ENCODE data around the gene NME4.

The NME4 gene

DNA sequence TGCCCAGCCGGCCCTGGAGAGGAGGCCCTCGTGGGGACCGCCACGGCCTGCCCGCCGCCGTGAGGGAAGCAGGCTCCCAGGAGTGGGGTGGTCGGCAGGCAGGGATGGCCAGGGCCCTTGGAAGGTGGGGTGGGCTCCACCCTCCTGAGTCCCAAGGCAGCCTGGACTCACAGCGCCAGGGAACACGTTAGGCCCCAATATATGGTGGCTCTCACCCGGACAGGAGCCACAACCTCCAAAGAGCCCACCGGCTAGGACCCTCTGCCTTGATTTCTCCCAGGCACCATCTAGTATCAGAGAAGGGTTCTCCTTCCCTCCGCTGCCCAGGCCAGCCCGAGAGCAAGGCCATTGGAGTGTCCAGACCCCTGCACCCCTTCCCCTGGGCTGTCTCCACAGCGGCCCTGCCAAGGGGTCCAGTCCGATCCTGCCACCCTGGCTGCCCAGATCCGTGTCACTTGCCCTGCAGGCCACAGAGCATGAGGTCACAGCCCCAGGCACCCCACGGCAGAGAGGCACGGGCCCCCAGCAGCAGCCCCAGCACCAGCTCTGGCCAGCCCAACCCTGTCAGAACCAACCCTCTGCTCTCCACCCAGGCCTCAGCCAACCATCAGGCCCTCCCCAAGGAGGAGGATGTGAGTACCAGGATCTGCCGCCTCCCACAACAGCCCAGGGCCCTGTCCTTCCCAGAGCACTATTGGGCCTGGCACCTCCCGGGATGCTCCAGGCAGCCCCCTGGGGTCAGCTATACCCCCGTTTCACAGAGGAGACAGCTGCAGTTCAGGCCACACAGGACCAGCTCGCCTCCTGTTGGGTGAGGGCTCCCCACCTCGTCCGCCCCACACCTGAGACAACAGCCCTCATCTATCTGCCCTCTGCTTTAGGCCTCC lies 43.4 kb upstream of the NME4 start:
- DNase-seq (ENCODE audit: low read depth), result no peak
- H3K4me3 ChIP-seq (replicated peaks; ENCODE audit: low read depth, low read length), result peak overlapping the region; percentile 38
- TF ChIP-seq, protein P1, sequence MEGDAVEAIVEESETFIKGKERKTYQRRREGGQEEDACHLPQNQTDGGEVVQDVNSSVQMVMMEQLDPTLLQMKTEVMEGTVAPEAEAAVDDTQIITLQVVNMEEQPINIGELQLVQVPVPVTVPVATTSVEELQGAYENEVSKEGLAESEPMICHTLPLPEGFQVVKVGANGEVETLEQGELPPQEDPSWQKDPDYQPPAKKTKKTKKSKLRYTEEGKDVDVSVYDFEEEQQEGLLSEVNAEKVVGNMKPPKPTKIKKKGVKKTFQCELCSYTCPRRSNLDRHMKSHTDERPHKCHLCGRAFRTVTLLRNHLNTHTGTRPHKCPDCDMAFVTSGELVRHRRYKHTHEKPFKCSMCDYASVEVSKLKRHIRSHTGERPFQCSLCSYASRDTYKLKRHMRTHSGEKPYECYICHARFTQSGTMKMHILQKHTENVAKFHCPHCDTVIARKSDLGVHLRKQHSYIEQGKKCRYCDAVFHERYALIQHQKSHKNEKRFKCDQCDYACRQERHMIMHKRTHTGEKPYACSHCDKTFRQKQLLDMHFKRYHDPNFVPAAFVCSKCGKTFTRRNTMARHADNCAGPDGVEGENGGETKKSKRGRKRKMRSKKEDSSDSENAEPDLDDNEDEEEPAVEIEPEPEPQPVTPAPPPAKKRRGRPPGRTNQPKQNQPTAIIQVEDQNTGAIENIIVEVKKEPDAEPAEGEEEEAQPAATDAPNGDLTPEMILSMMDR (IDR thresholded peaks at IDR 0.05; ENCODE audit: low read length, missing control alignments), result no peak

DNA sequence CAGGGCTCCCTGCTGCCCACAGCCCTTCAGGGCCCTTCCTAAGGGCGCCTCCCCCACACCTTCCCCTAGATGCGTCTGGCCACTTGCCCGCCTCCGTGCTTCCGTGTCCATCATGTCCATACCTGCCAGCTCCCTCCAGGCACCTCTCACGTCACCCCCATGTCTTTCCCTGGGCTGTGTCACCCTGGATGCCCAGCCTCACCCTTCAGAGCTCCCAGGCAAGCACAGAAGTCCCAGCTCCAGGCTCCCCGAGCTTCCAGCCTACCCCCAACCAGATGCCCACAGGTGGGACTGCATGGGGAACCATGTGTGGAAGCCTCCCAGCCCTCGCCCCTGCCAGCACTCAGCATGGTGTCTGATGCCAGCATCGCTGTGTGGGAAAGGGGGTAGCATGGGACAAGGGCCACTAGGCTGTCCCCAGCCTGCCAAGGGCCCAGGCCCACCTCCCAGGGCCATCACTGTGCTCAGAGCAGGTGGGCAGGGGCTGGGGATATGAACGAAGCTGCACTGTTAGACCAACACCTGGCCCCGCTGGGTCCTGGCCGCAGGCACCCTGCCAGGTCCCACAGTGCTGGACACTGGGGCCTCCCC lies 42.6 kb upstream of the NME4 start:
- no peak for DNase-seq (ENCODE audit: low read depth)
- TF ChIP-seq, protein P1 (IDR thresholded peaks at IDR 0.05; ENCODE audit: low read length, missing control alignments), result no peak
- H3K4me3 ChIP-seq (replicated peaks; ENCODE audit: low read depth, low read length), result no peak overlapping the region

DNA sequence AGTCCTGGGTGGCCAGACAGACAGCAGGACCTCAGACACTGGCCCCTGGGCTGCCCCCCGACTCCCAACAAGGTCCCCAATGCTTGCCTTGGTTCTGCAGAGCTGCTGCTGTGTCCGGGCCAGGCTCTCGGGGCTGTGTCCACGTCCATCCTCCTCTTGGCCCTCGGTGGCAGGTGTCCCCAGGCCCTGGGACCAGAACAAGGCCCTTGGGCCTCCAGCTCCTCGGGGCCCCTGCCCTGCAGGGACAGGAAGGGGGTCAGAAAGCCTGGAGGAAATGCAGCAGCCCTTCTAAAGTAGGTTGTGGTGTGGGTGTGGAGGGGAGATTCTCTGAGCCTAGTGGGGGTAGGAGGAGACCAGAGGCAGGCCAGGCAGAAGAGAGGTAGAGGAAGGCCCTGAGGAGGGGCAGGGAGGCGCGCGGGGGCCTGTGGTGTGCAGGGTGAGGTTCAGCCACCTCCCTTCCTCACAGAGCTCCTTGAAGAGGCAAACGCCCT lies 42.0 kb upstream of the NME4 start:
- DNase-seq (ENCODE audit: low read depth), result no peak
- H3K4me3 ChIP-seq (replicated peaks; ENCODE audit: low read depth, low read length), result no peak overlapping the region
- TF ChIP-seq, protein P1 (IDR thresholded peaks at IDR 0.05; ENCODE audit: low read length, missing control alignments), result no peak

DNA sequence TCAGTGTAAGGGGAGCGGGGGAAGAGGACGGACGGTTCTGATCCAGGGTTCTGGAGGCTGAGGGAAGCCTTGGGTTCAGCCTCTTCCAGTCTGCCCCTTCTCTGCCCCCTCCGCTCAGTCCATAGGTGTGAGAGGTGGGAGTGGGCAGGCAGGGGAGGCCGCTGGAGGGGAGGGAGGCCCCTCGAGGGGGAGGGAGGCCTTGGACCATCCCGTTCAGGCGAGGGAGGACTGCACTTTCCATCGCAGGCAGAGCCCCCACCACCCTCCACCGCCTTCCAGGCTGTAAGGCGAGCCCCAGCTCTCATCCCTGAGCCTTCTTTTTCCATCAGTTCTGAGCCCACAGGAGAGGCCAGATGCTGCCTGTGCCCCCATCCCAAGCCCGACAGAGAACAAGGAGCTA lies 40.3 kb upstream of the NME4 start:
- TF ChIP-seq, protein P1 (IDR thresholded peaks at IDR 0.05; ENCODE audit: low read length, missing control alignments), result no peak
- DNase-seq (ENCODE audit: low read depth), result no peak

DNA sequence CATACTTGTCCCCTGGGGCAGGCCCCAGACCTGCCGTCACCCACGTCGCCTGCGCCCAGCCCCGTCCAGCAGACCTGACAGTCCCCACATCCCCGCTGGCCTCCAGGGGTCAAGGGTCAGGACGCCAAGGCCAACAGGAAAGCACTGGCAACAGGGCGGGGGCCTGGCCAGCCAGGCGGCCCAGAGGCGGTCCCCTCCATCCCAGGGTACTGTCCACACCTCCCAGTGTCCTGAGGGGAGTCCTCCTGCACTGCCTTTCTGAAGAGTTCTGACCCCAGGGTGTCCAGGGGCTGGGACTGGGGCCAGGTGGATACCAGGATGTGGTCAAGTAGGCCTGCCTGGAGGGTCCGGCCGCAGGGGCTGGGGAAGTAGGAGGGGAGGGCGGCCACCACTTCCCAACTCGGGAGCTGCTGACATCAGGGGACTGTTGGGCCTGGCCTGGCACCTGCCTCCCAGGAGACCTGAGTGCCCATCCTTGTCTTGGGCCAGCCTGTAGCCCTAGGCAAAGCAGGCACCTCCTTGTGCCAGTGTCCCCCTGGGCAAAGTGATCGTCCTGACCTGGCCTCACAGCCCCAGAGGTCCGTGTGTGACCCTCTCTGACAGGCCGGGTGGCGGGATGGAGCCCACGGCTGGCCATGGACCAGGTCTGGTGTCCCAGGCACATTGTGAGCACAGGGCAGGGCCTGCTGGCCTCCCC lies 37.8 kb upstream of the NME4 start:
- no peak overlapping the region for H3K4me3 ChIP-seq (replicated peaks; ENCODE audit: low read depth, low read length)
- TF ChIP-seq, protein P1 (IDR thresholded peaks at IDR 0.05; ENCODE audit: low read length, missing control alignments), result no peak
- DNase-seq (ENCODE audit: low read depth), result no peak

More for the DNA sequence above, 40.3 kb upstream of the NME4 start:
- H3K4me3 ChIP-seq (replicated peaks; ENCODE audit: low read depth, low read length), result no peak overlapping the region

DNA sequence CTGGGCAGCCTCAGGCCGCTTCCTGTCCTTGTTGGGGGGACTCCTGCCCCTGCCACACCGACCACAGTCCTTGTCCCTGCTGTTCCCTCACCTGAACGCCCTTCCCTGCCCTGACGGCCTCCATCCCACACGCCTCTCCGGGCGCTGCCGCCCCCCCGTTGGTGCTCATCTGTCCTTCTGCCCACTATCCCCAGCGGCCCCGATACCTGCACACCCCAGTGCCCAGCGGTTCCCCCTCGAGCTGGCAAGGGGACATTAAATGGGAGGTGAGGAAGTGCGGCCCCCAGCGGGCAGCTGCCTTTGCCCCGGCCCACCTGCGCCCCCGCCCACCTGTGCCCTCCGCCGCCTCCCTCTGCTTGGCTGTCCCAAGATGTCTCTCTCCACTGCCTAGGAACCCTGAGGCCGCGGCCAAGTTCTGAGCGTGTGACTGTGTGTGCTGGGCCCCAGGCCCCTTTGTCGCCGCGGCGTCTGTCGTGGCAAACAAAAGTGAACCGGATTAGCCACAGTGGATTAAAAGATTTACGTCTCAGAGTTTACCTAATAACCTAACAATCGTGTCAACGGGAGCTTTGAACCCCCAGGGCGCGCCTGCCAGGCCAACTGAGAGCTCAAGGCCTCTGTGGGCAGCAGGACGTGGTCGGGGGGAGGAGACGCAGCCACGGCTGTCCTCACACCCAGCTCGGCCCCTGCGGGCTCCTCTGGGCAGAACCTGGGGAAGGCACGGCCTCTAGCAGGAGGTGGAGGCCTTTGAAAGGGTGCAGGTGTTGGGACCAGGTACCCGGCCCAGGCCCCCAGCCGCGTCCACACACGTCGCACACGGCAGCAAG lies 36.9 kb upstream of the NME4 start:
- H3K4me3 ChIP-seq (replicated peaks; ENCODE audit: low read depth, low read length), result no peak overlapping the region
- TF ChIP-seq, protein P1 (IDR thresholded peaks at IDR 0.05; ENCODE audit: low read length, missing control alignments), result no peak
- no peak for DNase-seq (ENCODE audit: low read depth)
